Measurements from ENCODE around the gene PDE4D.

PDE4D gene

GRCh38 chr5:59149271-59149670 lies 744.3 kb downstream of the PDE4D start:
- TF ChIP-seq PPARA (CRISPR knock-in tag; IDR thresholded peaks at IDR 0.05; ENCODE audit: borderline replicate concordance) (no peak), RARB (CRISPR knock-in tag; IDR thresholded peaks at IDR 0.05) (no peak), ZFP3 (CRISPR knock-in tag; IDR thresholded peaks at IDR 0.05) (no peak), ZNF70 (CRISPR knock-in tag; IDR thresholded peaks at IDR 0.05) (no peak), PATZ1 (CRISPR knock-in tag; IDR thresholded peaks at IDR 0.05; ENCODE audit: borderline replicate concordance) (no peak), TOX (CRISPR knock-in tag; IDR thresholded peaks at IDR 0.05; ENCODE audit: borderline replicate concordance) (no peak), ARNTL (CRISPR knock-in tag; IDR thresholded peaks at IDR 0.05; ENCODE audit: borderline replicate concordance, low read depth) (no peak), BACH2 (CRISPR knock-in tag; IDR thresholded peaks at IDR 0.05; ENCODE audit: borderline replicate concordance) (no peak), SNAI2 (CRISPR knock-in tag; IDR thresholded peaks at IDR 0.05) (no peak), ESRRG (CRISPR knock-in tag; IDR thresholded peaks at IDR 0.05) (no peak), ZNF565 (CRISPR knock-in tag; conservative IDR thresholded peaks at IDR 0.05; ENCODE audit: low read depth) (no peak), ZC3H10 (CRISPR knock-in tag; IDR thresholded peaks at IDR 0.05) (no peak), ZFP30 (CRISPR knock-in tag; IDR thresholded peaks at IDR 0.05) (no peak)
- no peak for ATAC-seq

- ATAC-seq: no peak
- TF ChIP-seq OSR1 (CRISPR knock-in tag; IDR thresholded peaks at IDR 0.05): no peak
- TF ChIP-seq ZFP3 (CRISPR knock-in tag; IDR thresholded peaks at IDR 0.05): no peak
- no peak for TF ChIP-seq PPARA (CRISPR knock-in tag; IDR thresholded peaks at IDR 0.05; ENCODE audit: borderline replicate concordance)
- TF ChIP-seq ESRRG (CRISPR knock-in tag; IDR thresholded peaks at IDR 0.05): no peak
- no peak for TF ChIP-seq ZNF70 (CRISPR knock-in tag; IDR thresholded peaks at IDR 0.05)
- no peak for TF ChIP-seq TCF4 (CRISPR knock-in tag; IDR thresholded peaks at IDR 0.05; ENCODE audit: borderline replicate concordance)
- no peak for TF ChIP-seq BACH2 (CRISPR knock-in tag; IDR thresholded peaks at IDR 0.05; ENCODE audit: borderline replicate concordance)
- TF ChIP-seq TSHZ2 (CRISPR knock-in tag; IDR thresholded peaks at IDR 0.05): no peak
- TF ChIP-seq ZNF565 (CRISPR knock-in tag; conservative IDR thresholded peaks at IDR 0.05; ENCODE audit: low read depth): no peak
- no peak for TF ChIP-seq SNAI2 (CRISPR knock-in tag; IDR thresholded peaks at IDR 0.05)
- TF ChIP-seq POU6F1 (CRISPR knock-in tag; IDR thresholded peaks at IDR 0.05; ENCODE audit: borderline replicate concordance, low read depth): no peak
- no peak for TF ChIP-seq CREB5 (CRISPR knock-in tag; IDR thresholded peaks at IDR 0.05; ENCODE audit: low read depth)
- no peak for TF ChIP-seq ZC3H10 (CRISPR knock-in tag; IDR thresholded peaks at IDR 0.05)
- no peak for TF ChIP-seq CSDC2 (CRISPR knock-in tag; IDR thresholded peaks at IDR 0.05)
- TF ChIP-seq GLIS3 (CRISPR knock-in tag; IDR thresholded peaks at IDR 0.05): no peak
- no peak for TF ChIP-seq TOX (CRISPR knock-in tag; IDR thresholded peaks at IDR 0.05; ENCODE audit: borderline replicate concordance)
Observed at GRCh38 chr5:59146729-59147128, 746.8 kb downstream of the PDE4D start.

GRCh38 chr5:59143926-59144333 lies 749.6 kb downstream of the PDE4D start:
- TF ChIP-seq POU6F1 (CRISPR knock-in tag; IDR thresholded peaks at IDR 0.05; ENCODE audit: borderline replicate concordance, low read depth): no peak
- no peak for TF ChIP-seq ZFP30 (CRISPR knock-in tag; IDR thresholded peaks at IDR 0.05)
- ATAC-seq: no peak

Data from SK-N-SH treated with all-trans-retinoic acid at 6 μM for 48 hours (cell line).